HG03354 (cell line): ENCODE measurements around the gene GBP7.
"Not testable (repeated sequence)": the region's sequence is repeated elsewhere in the genome, so short reads cannot be mapped to it uniquely, and the experiment has no call there.

Experiments used
- ATAC-seq: cut with Tn5 transposase; IDR thresholded peaks from one replicate; pipeline ENCODE4 v1.9.1; 2021; ENCODE audit warnings: mild to moderate bottlenecking; ENCODE audit not compliant: unreplicated experiment, poor library complexity, severe bottlenecking

Gene GBP7

GRCh38 chr1:89172468-89173143 lies 3.2 kb downstream of the GBP7 start:
- ATAC-seq = no peak

- ATAC-seq = peak; percentile 58
These were observed 4.8 kb downstream of the GBP7 start for GRCh38 chr1:89171067-89171438.

- ATAC-seq = peak; percentile 42
These were observed 5.4 kb downstream of the GBP7 start for GRCh38 chr1:89170170-89171066.

- no peak for ATAC-seq
These were observed 6.6 kb downstream of the GBP7 start for GRCh38 chr1:89169166-89169565.

- no peak for ATAC-seq
These were observed 8.1 kb downstream of the GBP7 start for GRCh38 chr1:89167590-89168230.

- no peak for ATAC-seq
These were observed 9.1 kb downstream of the GBP7 start for GRCh38 chr1:89166705-89167104.

GRCh38 chr1:89165811-89166210 lies 10.0 kb downstream of the GBP7 start:
- no peak for ATAC-seq

- no peak for ATAC-seq
These were observed 24.8 kb downstream of the GBP7 start for GRCh38 chr1:89151047-89151446.

GRCh38 chr1:89149976-89150375 lies 25.8 kb downstream of the GBP7 start:
- no peak for ATAC-seq

- ATAC-seq = no peak
These were observed 26.6 kb downstream of the GBP7 start for GRCh38 chr1:89149229-89149628.

GRCh38 chr1:89147678-89148658 lies 27.8 kb downstream of the GBP7 start:
- ATAC-seq = no peak

- ATAC-seq = no peak
These were observed 29.1 kb downstream of the GBP7 start for GRCh38 chr1:89146721-89147120.

GRCh38 chr1:89143484-89143883 lies 32.3 kb downstream of the GBP7 start:
- ATAC-seq = no peak

GRCh38 chr1:89142160-89142559 lies 33.6 kb downstream of the GBP7 start:
- no peak for ATAC-seq

GRCh38 chr1:89133747-89134146 lies 42.1 kb downstream of the GBP7 start:
- no peak for ATAC-seq

- ATAC-seq = no peak
These were observed 45.1 kb downstream of the GBP7 start for GRCh38 chr1:89130716-89131115.

- ATAC-seq = no peak
These were observed 45.9 kb downstream of the GBP7 start for GRCh38 chr1:89129911-89130310.

GRCh38 chr1:89128003-89128458 lies 47.8 kb downstream of the GBP7 start:
- not testable (repeated sequence) for ATAC-seq
